BJ (cell line): Measurements from ENCODE around the gene FIS1. TPM values are rescaled to one million over a fixed set of nuclear protein-coding genes. Genes with fewer than 3 reads are reported as not detected.
"Not testable (repeated sequence)": the region's sequence is repeated elsewhere in the genome, so short reads cannot be mapped to it uniquely, and the experiment has no call there.

Experiments
- CTCF ChIA-PET: fragments of 350-600 bp; formaldehyde crosslinking; extraction: SDS; loops from one replicate; lab custom pipeline; 2021; ENCODE audit warnings: antibody characterized with exemption, inconsistent platforms; lab: Yijun Ruan, JAX
- POLR2A ChIA-PET: fragments of 300-600 bp; sonication (Branson Sonifier 250); formaldehyde crosslinking; extraction: SDS; loops from one replicate; lab custom pipeline; 2021; ENCODE audit warnings: antibody characterized with exemption; lab: Charles Lee
- DNase-seq: peaks from one replicate; pipeline ENCODE4 v3.0.0-alpha.2; 2011; ENCODE audit warnings: low read depth
- H3K27me3 ChIP-seq: 2 replicates; pipeline ENCODE4 v1.6.0; 2011; ENCODE audit warnings: low read length; ENCODE audit not compliant: control insufficient read depth, insufficient read depth
- H3K36me3 ChIP-seq: 2 replicates; pipeline ENCODE4 v1.5.1; 2011; ENCODE audit warnings: low read length; ENCODE audit not compliant: control insufficient read depth, insufficient read depth
- H3K4me3 ChIP-seq: 2 replicates; pipeline ENCODE4 v1.5.1; 2011; ENCODE audit warnings: low read depth, mild to moderate bottlenecking, control low read depth, low read length
- CTCF ChIP-seq: IDR thresholded peaks from 2 replicates; pipeline ENCODE4 v1.5.1; 2011; ENCODE audit warnings: low read depth, mild to moderate bottlenecking, control low read depth, inconsistent platforms, low read length, moderate library complexity; ENCODE audit not compliant: insufficient read depth
- polyA plus RNA-seq: library from polyadenylated mRNA; depleted of rRNA; stranded (reverse); fragments of >200 nt; gene quantifications from 2 replicates; pipeline ENCODE4 v1.2.3, GENCODE V29; 2011

The FIS1 gene
- polyA plus RNA-seq, 1 experiment = 329 TPM

DNA sequence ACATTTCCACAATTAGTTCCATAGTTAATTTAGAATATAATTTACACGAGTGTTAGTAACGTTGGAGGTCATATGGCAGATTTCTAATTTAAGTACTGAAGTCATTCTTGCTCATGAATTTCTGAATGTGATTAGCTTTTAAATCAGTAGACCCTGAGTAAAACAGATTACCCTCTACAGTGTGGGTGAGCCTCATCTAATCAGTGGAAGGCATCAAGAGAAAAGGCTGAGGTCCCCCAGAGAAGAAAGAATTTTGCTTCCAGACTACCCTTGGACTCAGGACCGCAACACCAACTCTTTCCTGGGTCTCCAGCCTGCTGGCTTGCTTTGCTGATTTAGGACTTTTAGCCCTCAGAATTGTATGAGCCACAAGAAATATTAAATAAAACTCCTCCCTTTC, 43.6 kb upstream of the FIS1 start:
- H3K27me3 ChIP-seq = peaks cover 14% of the 10 kb centered on the region; the same call in 1 of the 2 replicates

DNA sequence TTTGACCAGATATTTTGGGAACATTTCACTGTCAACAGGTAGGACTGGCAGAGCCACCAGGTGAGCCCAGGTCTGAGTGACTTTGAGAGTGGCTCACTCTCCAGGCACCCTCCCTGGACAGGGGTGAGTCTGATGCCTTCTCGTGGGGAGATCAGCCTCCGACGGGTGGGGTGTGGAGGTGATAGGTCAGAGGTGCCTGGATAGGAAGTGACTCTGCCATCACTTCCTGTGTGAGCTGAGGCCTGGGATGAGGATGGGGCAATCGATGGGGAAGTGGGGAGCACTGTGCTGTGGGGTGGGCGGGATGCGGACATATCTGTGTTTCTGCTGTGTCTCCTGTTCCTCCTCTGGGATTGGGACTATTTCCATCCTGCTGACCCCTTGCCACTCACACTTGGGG, 42.2 kb upstream of the FIS1 start:
- Histone ChIP-seq H3K36me3 (no peaks in the 10 kb centered on the region), H3K27me3 (peaks cover 9% of the 10 kb centered on the region; the same call in 1 of the 2 replicates), H3K4me3 (no peak overlapping the region)
- TF ChIP-seq CTCF = no peak
- ChIA-PET POLR2A (no interaction called here), CTCF (no interaction called here)
- DNase-seq = no peak

More for the DNA sequence above, 43.6 kb upstream of the FIS1 start:
- no peak for TF ChIP-seq CTCF
- DNase-seq = no peak
- H3K4me3 ChIP-seq = no peak overlapping the region
- CTCF ChIA-PET = no interaction called here
- no peaks in the 10 kb centered on the region for H3K36me3 ChIP-seq
- POLR2A ChIA-PET = no interaction called here

GRCh38 chr7:101285880-101286279, 41.0 kb upstream of the FIS1 start:
- H3K4me3 ChIP-seq, DNase-seq, POLR2A ChIA-PET, H3K36me3 ChIP-seq, H3K27me3 ChIP-seq: not testable (repeated sequence)
- CTCF ChIA-PET = interaction anchor here (10.8 kb wide), 1 partner anchor 141 kb away, joined by 97 read pairs; no protein-coding TSS in a partner anchor

GRCh38 chr7:101285171-101285570, 40.3 kb upstream of the FIS1 start:
- Histone ChIP-seq H3K27me3 (peaks cover 6% of the 10 kb centered on the region), H3K36me3 (no peaks in the 10 kb centered on the region), H3K4me3 (no peak overlapping the region)
- no peak for TF ChIP-seq CTCF
- ChIA-PET CTCF (interaction anchor here (10.8 kb wide), 1 partner anchor 141 kb away, joined by 97 read pairs; no protein-coding TSS in a partner anchor), POLR2A (no interaction called here)
- DNase-seq = no peak

DNA sequence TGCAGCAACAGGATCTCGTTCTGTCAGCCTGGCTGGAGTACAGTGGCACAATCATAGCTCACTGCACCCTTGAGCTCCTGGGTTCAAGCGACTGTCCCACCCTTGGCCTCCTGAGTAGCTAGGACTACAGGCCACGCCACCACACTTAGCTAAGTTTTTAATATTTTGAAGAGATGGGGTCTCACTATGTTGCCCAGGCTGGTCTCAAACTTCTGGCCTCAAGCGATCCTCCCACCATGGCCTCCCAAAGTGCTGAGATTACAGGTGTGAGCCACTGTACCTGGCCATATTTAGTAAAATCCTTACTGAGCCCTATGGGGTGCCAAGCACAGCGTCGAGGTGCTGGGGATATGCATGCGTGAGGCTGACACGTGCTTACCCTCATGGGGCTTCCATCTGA, 36.0 kb upstream of the FIS1 start:
- H3K27me3 ChIP-seq, POLR2A ChIA-PET, DNase-seq, H3K4me3 ChIP-seq, H3K36me3 ChIP-seq: not testable (repeated sequence)
- CTCF ChIA-PET = interaction anchor here (0.9 to 10.8 kb wide), 4 partner anchors 37 to 136 kb away, joined by 3 to 97 read pairs (median 8); no protein-coding TSS in a partner anchor

GRCh38 chr7:101278461-101279292, 33.8 kb upstream of the FIS1 start:
- no peak overlapping the region for H3K4me3 ChIP-seq
- no peak for DNase-seq
- CTCF ChIA-PET = interaction anchor here (0.6 to 10.8 kb wide), 5 partner anchors 13 to 134 kb away, joined by 3 to 97 read pairs (median 3); no protein-coding TSS in a partner anchor
- H3K27me3 ChIP-seq = peaks cover 6% of the 10 kb centered on the region
- no peaks in the 10 kb centered on the region for H3K36me3 ChIP-seq
- TF ChIP-seq CTCF = no peak
- POLR2A ChIA-PET = no interaction called here
